IPS DF 6.9 (cell line): Measurements from ENCODE around the gene KLHL21.

ENCODE experiments used
- DNase-seq: peaks from one replicate; pipeline ENCODE4 v3.0.0-alpha.2; 2013; ENCODE audit warnings: low read depth, low spot score
- H3K27ac ChIP-seq: one replicate; pipeline ENCODE4 v1.5.1; 2013; ENCODE audit warnings: low read length, control low read depth
- H3K27me3 ChIP-seq: 2 replicates; pipeline ENCODE4 v1.6.1; 2013; ENCODE audit warnings: mild to moderate bottlenecking, low read length; ENCODE audit not compliant: control insufficient read depth, insufficient read depth
- H3K36me3 ChIP-seq: 2 replicates; pipeline ENCODE4 v1.6.1; 2013; ENCODE audit warnings: low read length; ENCODE audit not compliant: control insufficient read depth, insufficient read depth
- H3K4me1 ChIP-seq: 2 replicates; pipeline ENCODE4 v1.6.1; 2013; ENCODE audit warnings: low read length; ENCODE audit not compliant: control insufficient read depth, insufficient read depth
- H3K4me3 ChIP-seq: 2 replicates; pipeline ENCODE4 v1.5.1; 2013; ENCODE audit warnings: mild to moderate bottlenecking, low read length
- H3K9me3 ChIP-seq: 2 replicates; pipeline ENCODE4 v1.6.1; 2013; ENCODE audit warnings: low read length, inconsistent platforms; ENCODE audit not compliant: control insufficient read depth, insufficient read depth
- WGBS: extraction: QIAGEN DNeasy Blood & Tissue Kit; methylation state at CpG from one replicate; pipeline ENCODE4 v1.1.7; 2013; ENCODE audit warnings: mixed read lengths, missing lambda C conversion rate; ENCODE audit not compliant: insufficient read length, insufficient coverage; 5-methylcytosine and 5-hydroxymethylcytosine counted together

Gene KLHL21

DNA sequence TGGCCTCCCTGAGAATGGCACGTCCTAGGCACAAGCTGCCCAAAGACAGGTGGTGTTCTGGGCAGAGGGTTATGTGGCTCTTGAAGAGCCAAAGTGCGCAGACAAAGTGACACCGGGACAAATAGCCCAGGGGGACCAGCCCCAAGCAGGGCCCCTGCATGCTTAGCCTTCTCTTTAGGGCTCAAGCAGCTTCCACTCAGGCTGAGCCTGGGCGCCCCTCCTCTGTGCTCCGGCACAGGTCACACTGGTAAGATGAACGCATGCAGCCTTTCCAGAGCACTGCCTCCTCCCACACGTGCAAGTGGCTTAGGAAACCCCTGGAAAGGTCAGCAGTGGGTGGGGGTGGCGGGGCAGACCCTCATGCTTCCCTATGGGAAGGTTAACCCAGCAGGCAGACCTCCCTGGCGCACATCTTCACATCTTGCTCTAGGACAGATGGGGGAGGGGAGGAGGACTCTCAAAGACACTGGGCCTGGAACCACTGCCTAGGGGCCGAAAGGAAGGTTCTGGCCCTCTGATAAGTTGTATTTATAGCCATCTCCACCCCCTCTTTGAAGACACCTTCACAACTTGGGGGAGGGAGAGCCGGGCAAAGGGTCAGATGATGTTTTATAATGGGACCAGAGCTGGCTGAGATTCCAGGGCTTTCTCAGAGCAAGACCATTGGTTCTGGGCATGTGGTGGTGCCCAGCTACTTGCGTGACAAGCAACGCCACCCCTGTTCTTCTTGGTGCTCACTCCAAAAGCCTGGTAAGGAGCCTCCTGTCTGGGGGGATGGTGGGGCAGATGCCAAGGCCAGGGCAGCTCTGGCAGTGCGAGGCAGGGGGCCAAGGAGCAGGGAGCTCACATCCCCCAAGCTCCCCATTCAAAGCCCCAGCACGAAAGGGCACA lies 5.5 kb downstream of the KLHL21 start:
- Histone ChIP-seq H3K36me3 (peaks cover 33% of the 10 kb centered on the region), H3K27me3 (no peaks in the 10 kb centered on the region), H3K4me1 (no peaks in the 10 kb centered on the region), H3K4me3 (no peak overlapping the region), H3K9me3 (no peaks in the 10 kb centered on the region), H3K27ac (no peak overlapping the region)
- WGBS: no CpG with 5 or more reads among the region's 15 CpGs
- DNase-seq: no peak

DNA sequence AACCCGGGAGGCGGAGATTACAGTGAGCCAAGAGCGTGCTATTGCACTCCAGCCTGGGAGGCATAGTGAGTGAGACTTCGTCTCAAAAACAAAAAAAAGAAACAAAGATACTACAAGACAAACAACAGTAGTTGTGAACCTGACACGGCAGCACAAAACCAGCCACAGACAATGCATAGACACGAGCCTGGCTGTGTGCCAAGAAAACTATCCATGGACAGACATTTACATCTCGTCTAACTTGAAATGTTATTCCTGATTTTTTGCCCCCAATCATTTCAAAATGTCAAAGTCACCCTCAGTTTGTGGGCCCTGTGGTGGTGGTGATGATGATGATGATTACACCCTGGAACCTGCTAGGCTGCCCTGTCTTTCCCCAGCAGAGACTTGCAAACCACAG lies 6.3 kb downstream of the KLHL21 start:
- DNase-seq: no peak
- H3K27me3 ChIP-seq: no peaks in the 10 kb centered on the region
- H3K4me3 ChIP-seq: no peak overlapping the region
- H3K36me3 ChIP-seq: peaks cover 34% of the 10 kb centered on the region
- H3K4me1 ChIP-seq: no peaks in the 10 kb centered on the region
- WGBS: no CpG with 5 or more reads among the region's 7 CpGs
- H3K9me3 ChIP-seq: no peaks in the 10 kb centered on the region
- no peak overlapping the region for H3K27ac ChIP-seq

DNA sequence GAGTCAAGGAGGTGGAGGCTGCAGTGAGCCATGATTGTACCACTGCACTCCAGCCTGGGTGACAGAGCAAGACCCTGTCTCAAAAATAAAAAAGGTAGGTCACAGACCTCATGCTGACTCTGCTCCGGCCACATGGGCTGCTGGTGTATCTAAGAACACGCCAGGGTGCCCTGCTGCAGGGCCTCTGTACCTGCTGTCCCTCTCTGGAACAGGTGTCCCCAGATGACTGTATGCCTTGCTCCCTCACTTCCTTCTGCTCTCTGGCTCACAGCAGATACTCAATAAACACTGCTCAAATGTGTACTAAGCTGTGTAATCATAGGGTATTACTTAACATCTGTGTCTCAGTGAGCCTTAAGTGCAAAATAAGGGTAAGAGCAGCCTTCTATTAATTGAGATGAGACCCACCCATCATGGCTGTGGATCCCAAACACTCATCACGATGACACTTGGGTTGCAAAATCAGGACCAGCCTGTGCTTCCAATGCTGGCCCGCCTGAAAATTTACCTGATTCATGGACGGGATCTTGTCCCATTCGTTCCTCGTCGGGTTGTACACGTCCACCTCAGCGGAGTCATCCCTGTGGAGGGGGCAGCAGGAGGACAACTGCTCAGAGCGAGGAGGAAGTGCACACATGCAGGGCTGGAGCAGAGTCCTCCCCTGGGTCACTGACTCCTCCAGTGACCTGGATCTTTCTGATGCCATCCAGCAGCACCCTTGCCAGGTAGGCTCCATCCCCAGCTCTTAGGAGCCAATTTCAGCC lies 7.5 kb downstream of the KLHL21 start:
- no CpG with 5 or more reads among the region's 11 CpGs for WGBS
- no peaks in the 10 kb centered on the region for H3K9me3 ChIP-seq
- DNase-seq: no peak
- H3K36me3 ChIP-seq: peaks cover 36% of the 10 kb centered on the region
- H3K27ac ChIP-seq: no peak overlapping the region
- H3K27me3 ChIP-seq: no peaks in the 10 kb centered on the region
- H3K4me3 ChIP-seq: no peak overlapping the region
- no peaks in the 10 kb centered on the region for H3K4me1 ChIP-seq

DNA sequence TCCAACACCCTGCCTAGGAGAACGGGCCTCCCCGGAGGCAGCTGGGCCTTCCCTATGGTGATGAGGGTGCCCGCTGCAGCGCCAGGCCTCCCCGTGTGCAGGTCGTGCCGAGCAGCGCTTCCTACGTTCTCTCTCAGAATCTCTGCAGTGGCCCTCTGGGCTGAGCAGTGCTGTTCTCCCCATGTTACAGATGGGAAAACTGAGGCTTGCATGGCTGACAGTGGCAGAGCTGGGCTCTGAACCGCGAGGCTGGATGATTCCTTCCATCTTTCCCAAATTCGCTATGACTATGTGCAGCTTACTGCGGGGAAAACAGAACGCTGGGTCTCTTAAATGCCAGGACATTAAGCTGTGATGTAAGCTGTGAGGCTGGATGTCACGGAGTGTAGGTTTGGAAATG lies 8.9 kb downstream of the KLHL21 start:
- DNase-seq: no peak
- Histone ChIP-seq H3K36me3 (peaks cover 31% of the 10 kb centered on the region), H3K27ac (no peak overlapping the region), H3K27me3 (no peaks in the 10 kb centered on the region), H3K4me1 (no peaks in the 10 kb centered on the region), H3K4me3 (no peak overlapping the region), H3K9me3 (no peaks in the 10 kb centered on the region)
- WGBS: no CpG with 5 or more reads among the region's 15 CpGs

DNA sequence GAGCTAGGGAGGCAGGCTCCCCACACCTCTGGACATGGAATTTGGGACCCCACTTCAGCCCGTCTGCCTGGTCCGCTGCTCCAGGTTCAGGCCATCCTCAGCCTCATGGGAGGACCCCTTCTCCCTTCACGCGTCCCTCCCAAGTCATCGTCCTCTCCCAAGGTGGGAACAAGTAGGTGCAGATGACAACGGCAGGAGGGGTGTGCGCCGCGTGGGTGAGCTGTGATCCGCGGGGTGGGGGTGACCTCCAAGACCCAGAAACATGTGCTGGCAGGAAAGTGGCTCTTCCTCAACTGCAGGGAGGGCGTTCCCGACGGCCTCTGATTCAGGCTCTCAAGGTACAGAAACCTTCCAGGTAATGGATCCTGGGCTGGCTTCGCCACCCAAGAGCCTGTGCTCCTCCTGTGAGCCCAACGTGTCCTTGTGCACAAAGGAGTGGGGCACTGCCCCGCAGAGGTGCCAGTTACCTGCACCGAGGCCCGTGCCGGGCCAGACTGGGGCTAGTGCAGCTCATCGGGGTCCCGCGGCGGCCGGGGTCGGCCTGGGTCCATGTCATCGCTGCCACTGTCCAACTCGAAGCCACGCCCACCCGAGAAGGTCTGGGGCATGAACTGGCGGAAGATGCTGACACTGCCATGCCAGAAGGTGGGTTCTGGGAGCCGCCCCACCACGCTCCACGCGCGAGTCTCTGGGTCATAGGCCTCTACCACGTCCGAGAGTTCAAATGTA lies 9.6 kb downstream of the KLHL21 start:
- Histone ChIP-seq H3K4me3 (no peak overlapping the region), H3K9me3 (no peaks in the 10 kb centered on the region), H3K27ac (no peak overlapping the region), H3K36me3 (peaks cover 35% of the 10 kb centered on the region), H3K4me1 (no peaks in the 10 kb centered on the region), H3K27me3 (no peaks in the 10 kb centered on the region)
- DNase-seq: no peak
- no CpG with 5 or more reads among the region's 38 CpGs for WGBS

DNA sequence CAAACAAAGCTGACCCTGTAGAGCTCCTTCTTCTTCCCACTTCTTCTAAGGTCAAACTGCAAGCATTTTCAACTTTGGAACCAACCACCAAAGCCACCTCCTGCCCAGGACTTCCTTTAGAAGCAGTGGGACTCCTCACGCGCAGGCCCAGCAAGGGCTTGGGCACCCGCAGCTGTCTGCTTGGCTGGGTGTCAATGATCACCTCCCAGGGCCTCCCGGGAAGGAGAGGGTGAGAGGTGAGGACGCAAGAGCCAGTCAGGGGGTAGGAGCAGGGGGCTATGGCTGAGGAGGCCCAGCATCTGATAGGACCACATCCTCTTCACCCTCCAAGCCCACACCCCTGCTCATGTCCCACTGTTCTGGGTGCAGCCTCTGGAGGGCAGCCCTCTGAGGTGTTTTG lies 10.2 kb downstream of the KLHL21 start:
- no peak for DNase-seq
- Histone ChIP-seq H3K36me3 (peaks cover 31% of the 10 kb centered on the region), H3K27me3 (no peaks in the 10 kb centered on the region), H3K9me3 (no peaks in the 10 kb centered on the region), H3K27ac (no peak overlapping the region), H3K4me1 (no peaks in the 10 kb centered on the region), H3K4me3 (no peak overlapping the region)
- no CpG with 5 or more reads among the region's 5 CpGs for WGBS

DNA sequence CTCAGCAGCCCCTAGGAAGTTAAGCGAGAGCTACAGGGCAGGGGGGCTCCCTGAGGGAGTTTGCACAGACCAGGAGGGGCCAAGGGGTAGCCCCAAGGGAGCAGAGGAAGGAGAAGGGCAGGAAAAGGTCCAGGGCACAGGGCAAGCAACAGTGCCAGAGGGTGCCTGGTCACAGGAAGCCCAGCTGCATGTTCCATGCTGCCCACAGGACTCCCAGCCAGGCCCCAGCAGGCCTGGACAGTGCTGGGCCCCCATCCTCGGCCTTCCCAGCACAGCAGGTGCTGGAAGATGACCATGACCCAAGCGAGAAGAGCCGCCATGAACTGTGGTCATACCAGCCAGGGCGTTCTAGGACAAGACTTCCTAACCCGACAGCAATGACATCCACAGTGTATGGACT lies 11.0 kb downstream of the KLHL21 start:
- Histone ChIP-seq H3K36me3 (peaks cover 27% of the 10 kb centered on the region), H3K27ac (no peak overlapping the region), H3K4me3 (no peak overlapping the region), H3K27me3 (no peaks in the 10 kb centered on the region), H3K9me3 (no peaks in the 10 kb centered on the region), H3K4me1 (no peaks in the 10 kb centered on the region)
- WGBS: no CpG with 5 or more reads among the region's 6 CpGs
- no peak for DNase-seq

DNA sequence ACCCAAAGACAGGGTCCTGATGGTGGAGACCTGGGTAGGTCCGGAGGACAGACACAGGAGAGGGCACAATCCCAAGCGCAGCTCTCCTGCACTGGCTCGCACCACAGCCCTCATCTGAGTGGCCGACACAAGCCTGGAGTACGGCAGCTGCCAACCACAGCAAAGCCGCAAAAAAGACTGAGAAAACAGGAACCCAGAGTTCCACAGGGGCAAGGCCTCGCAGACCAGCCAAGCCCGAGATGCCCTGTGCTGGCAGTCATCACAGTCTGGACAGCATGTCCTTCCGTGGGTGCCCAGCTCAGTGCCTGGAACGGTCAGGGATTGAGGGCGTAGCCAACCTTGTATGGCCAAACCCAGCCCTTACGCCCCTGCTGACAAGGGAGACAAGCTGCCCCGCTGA lies 11.4 kb downstream of the KLHL21 start:
- Histone ChIP-seq H3K4me1 (no peaks in the 10 kb centered on the region), H3K9me3 (no peaks in the 10 kb centered on the region), H3K36me3 (peaks cover 26% of the 10 kb centered on the region), H3K27me3 (no peaks in the 10 kb centered on the region), H3K27ac (no peak overlapping the region), H3K4me3 (no peak overlapping the region)
- DNase-seq: no peak
- no CpG with 5 or more reads among the region's 13 CpGs for WGBS

DNA sequence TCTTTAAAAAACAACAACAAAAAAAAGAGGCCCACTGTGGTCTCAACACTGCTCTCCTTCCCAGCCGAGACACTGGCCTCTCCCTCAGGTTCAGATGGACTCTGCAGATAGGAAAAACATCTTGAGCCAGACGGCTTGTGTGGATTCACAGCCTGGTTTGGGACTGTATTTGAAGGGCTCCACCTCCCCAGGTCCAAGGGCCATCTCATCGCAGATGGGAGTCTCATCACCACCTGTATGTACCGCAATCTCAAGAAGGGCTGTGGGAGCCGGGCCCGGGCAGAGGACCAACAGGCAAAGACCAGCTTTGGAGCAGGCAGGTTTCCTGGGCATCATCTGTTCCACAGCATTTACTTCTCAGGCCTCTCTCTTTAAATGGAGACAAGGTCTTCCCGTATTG lies 12.6 kb downstream of the KLHL21 start:
- WGBS: no CpG with 5 or more reads among the region's 7 CpGs
- no peak overlapping the region for H3K4me3 ChIP-seq
- DNase-seq: no peak
- H3K27ac ChIP-seq: no peak overlapping the region
- H3K36me3 ChIP-seq: peaks cover 21% of the 10 kb centered on the region
- H3K27me3 ChIP-seq: no peaks in the 10 kb centered on the region
- H3K9me3 ChIP-seq: no peaks in the 10 kb centered on the region
- no peaks in the 10 kb centered on the region for H3K4me1 ChIP-seq

DNA sequence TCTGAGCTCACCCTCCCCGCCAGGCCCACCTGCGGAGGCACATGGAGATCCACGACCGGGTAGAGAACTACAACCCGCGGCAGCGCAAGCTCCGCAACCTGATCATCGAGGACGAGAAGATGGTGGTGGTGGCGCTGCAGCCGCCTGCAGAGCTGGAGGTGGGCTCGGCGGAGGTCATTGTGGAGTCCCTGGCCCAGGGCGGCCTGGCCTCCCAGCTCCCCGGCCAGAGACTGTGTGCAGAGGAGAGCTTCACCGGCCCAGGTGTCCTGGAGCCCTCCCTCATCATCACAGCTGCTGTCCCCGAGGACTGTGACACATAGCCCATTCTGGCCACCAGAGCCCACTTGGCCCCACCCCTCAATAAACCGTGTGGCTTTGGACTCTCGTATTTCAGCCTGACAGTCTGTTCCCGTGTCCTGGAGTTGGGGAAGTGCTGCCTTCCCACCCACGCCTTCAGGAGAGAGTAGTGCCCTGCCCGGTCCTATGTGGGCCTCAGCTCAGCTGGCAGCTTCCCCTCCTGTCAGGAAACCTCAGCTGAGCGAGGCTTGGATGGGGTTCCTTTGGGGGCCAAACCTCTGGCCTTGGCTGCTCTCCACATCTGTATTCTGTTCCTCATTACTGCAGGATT lies 13.7 kb downstream of the KLHL21 start:
- H3K27me3 ChIP-seq: no peaks in the 10 kb centered on the region
- H3K4me3 ChIP-seq: no peak overlapping the region
- H3K4me1 ChIP-seq: no peaks in the 10 kb centered on the region
- no CpG with 5 or more reads among the region's 24 CpGs for WGBS
- H3K9me3 ChIP-seq: no peaks in the 10 kb centered on the region
- peaks cover 16% of the 10 kb centered on the region for H3K36me3 ChIP-seq
- H3K27ac ChIP-seq: no peak overlapping the region
- no peak for DNase-seq
